HG03575 (cell line): Measurements from ENCODE around the gene ENTPD8.

Source experiments
- ATAC-seq: cut with Tn5 transposase; IDR thresholded peaks from one replicate; pipeline ENCODE4 v1.9.1; 2021; ENCODE audit not compliant: unreplicated experiment, insufficient number of reproducible peaks, low FRiP score; ENCODE audit errors: extremely low read depth

ENTPD8 gene, protein sequence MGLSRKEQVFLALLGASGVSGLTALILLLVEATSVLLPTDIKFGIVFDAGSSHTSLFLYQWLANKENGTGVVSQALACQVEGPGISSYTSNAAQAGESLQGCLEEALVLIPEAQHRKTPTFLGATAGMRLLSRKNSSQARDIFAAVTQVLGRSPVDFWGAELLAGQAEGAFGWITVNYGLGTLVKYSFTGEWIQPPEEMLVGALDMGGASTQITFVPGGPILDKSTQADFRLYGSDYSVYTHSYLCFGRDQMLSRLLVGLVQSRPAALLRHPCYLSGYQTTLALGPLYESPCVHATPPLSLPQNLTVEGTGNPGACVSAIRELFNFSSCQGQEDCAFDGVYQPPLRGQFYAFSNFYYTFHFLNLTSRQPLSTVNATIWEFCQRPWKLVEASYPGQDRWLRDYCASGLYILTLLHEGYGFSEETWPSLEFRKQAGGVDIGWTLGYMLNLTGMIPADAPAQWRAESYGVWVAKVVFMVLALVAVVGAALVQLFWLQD

DNA sequence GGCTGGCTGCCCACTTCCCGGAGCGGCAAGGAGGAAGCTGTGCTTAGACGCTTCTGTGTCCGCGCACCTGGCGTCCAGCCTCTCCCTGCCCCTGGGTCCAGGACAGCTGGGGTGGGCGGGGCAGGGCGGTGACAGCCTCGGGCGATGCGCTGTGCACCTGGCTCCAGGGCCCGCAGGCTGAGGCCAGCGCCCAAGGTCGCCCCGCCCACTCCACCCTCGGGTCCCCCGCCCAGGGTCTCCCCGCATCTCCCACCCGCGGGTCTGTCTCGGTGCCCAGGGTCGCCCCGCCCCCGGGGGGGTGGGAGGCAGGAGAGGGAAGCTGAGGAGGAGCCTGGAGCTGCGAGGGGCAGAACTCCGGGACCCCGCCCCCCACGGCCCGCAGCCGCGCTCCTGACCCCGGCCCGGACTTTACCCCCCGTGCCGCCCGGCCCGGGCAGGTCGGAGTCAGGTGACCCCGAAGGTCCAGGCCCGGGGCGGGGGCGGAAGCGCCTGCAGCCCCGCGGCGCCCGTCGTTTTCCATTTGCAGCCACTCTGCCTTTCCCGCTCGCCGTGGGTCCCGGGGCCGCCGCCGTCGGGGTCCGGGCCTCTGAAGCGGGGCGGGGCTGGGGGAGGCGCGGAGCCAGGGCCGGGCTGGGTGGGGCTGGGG is at the start of gene ENTPD8:
Gene ENTPD8, minus strand, starts transcription at position 69 of the 646 bp plus-strand sequence. CDS start 3,072 bp downstream, outside the sequence.
- no peak for ATAC-seq

DNA sequence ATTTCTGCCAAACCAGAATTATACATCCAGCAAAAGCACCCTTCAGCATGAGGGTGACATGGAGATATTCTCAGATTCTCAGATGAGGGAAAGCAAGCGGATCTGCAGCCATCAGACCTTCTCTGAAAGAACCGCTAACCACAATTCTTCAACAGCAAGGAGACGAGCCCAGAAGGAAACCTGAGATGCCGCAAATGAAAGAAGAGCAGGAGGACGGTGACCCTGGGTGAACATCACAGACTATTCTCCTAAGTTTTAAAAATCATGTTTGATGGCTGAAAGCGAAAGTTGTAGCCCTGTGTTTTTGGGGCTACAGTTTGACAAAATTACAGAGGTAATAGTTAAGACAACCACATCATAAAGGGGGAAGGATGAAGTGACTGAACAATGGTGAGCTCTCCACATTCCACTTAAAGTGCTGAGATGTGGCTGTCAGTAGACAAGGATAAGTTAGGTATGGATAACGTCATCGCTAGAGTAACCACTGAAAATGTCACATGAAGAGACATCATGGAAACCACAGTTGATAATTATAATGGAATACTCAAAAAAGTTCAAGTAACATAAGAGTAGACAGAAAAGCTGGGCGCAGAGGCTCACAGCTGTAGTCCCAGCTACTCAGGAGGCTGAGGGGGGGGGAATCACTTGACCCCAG is 49.5 kb upstream of the ENTPD8 start:
- no peak for ATAC-seq

DNA sequence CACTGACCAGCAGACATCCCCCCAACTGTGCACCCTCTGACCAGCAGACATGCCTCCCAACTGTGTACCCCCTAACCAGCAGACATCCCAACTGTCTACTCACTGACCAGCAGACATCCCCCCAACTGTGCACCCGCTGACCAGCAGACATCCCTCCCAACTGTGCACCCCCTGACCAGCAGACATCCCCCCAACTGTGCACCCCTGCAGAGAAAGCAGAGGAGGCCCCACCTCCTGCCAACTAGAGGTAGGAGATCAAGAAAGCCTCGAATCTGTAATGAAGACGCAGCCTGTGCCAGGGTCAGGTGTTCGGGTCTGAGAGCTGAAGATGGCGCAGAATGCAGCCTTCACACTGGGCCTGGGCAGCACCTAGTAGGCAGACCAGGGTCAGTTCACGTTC is 47.7 kb upstream of the ENTPD8 start:
- no peak for ATAC-seq

GRCh38 chr9:137488327-137488653 is 47.1 kb upstream of the ENTPD8 start:
- no peak for ATAC-seq

GRCh38 chr9:137487454-137488326 is 46.5 kb upstream of the ENTPD8 start:
- no peak for ATAC-seq

DNA sequence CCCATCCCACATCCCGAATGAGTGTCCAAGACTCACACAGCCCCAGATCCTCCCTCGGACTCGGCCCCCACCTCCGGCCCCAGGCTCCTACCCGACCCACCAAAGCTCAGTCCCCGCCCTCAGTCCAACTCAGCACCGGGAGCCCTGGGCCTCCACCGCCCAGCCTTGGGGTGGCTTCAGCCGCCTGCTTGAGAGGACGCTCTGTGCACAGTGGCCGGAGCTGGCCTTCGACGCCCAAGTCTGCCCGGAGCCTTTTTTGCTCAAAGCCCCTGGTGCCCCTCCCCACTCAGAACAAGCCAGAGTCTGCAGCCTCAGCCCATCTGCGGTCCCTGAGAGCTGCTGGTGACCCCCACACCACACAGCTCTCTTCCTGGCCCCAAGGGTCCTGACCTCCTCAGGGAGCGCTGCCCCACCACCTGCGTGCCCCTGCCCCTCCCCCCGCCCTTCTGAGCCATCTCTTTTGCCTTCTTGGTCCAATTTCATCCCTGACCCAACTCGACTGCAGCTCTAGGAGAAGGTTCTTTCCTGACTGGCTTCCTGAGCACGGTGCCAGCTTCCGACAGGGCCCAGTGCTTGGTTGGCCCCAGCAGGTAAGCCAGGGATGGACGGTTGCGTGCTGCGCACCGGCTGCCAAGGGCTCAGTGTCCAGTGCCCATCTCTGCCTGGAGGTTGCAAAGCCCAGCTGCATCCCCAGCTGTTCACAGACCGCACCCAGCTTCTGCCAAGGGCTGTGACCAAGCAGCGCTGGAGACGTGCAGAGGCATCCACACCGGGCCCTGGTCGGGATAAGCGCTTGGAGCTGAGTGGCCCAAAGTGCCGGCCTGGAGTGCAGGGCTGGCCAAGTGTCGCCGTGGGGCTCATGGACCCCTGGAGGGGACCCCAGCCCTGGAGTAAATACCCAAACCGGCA is 45.6 kb upstream of the ENTPD8 start:
- ATAC-seq, result no peak

DNA sequence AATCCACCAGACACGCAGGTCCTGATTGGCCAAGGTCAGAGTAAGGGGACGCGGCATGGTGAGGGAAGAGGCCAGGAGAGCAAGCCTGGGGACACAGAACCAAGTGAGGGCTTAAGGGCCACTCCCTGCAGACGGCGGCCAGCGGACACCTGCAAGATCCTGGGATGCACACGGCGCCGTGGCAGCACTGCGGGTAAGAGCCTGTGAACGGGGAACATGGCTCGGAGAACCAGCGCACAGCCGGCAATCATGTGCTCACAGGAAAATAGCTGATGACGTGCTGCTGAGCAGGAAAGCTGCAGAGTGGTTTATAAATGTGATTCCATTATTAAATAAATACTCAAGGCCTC is 45.0 kb upstream of the ENTPD8 start:
- no peak for ATAC-seq

DNA sequence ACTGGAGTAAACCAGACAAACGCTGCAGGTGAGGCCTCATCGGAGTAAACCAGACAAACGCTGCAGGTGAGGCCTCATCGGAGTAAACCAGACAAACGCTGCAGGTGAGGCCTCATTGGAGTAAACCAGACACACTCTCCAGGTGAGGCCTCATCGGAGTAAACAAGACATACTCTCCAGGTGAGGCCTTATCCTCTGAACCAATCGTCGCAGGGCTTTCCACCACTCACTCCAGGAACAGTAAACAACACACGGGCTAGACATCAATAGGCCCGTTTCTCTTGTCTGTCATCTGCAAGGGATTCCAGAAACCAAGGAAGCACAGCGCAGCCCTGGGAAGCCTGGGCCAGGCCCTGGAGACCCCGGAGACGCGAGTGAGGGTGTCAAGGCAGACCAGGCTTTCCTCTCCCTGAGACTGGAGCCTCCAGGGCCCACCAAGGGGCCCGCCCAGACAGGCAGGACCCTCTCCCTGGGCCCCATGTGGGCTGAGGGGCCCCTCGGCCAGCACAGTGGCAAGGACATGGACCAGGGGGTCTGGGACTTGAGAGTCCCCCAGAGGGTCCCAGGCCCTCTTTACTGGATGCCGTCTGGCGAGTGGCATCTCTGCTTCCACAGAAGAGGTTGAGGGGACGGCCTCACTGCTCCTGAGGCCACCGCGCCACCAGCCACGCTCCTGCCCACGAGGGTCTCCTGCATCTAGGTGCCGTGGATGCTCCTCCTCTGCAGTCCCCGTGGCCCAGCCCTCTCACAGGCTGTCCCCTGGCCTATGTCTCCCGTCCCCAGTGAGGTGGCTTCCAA is 44.4 kb upstream of the ENTPD8 start:
- no peak for ATAC-seq

DNA sequence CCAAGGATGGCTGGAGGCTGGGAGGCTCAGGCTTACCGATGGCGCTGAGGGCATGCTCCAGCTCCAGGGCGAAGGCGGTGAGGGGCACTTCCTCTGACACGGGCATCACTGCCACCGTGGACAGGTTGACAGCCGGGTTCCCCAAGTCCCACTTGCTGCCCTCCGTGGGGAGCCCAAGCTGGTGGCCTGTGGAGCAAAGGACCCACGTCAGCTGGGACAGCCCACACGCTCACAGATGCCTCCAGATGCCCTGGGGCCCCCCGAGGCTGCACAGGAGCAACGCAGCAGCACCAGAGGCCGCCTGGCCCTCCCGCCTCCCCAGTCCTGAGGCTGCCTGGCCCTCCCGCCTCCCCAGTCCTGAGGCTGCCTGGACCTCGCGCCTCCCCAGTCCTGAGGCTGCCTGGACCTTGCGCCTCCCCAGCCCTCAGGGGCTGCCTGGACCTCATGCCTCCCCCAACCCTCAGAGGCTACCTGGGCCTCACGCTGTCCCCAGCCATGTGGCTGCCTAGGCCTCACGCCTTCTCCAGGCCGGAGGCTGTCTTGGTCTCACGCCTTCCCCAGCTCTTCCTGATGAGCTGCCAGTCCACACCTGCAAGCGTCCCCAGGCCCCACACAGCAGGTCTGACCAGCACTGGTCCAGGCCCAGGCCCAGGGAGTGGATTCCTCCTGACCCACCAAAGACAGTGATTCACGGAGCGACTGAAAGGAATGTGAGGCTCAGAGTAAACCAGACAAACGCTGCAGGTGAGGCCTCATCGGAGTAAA is 43.6 kb upstream of the ENTPD8 start:
- ATAC-seq, result no peak

GRCh38 chr9:137482094-137482781 is 41.1 kb upstream of the ENTPD8 start:
- ATAC-seq, result no peak

- ATAC-seq, result no peak
These were observed 39.8 kb upstream of the ENTPD8 start for GRCh38 chr9:137480686-137481683.

DNA sequence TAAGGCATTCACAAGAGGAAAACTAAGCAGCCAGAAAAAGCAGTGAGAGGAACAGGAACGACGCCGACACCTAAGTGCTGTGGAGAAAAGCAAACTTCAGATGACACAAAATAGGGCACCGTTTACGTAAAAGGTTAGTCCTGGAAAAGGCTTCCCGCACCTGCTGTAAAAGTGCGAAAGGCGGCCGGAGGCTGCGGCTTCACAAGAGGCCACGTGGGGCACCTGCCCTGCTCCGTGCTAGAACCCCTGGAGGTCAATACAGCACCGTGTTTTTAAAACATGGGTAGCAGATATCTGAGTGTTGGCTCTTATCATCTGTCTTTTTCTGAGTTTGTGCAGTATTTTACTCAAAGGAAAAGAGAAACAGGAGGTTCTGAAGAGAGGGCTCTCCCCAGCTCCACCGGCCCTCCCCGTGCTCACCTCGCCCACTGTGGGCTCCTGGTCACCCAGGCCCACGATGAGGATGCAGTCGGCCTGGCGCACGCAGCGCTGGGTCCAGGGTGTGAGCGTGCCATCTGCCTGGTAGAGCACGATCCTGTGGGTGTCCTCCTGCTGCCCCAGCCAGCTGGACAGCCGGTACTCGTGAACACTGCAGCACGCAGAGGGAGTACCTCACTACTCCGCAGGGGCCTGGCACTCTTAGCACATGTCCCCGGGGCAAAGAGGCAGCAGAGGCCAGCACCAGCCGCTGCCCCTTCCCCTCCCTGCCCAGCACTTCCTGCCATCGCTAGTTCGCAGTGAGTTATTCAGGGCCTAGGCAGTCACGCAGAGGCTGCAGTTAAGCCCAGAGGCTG is 38.9 kb upstream of the ENTPD8 start:
- no peak for ATAC-seq

GRCh38 chr9:137478962-137479861 is 38.1 kb upstream of the ENTPD8 start:
- no peak for ATAC-seq

- ATAC-seq, result no peak
These were observed 37.4 kb upstream of the ENTPD8 start for GRCh38 chr9:137478613-137478961.
